GM12872 (cell line): ENCODE results near the gene DISP2.

ENCODE experiments used
- CTCF ChIP-seq: IDR thresholded peaks from 3 replicates; pipeline ENCODE4 v1.5.1; 2011; ENCODE audit warnings: low read depth, mild to moderate bottlenecking, low read length, moderate library complexity; ENCODE audit not compliant: insufficient read depth

The DISP2 gene

GRCh38 chr15:40379853-40380252 lies 21.8 kb downstream of the DISP2 start:
- TF ChIP-seq CTCF: no peak

- no peak for TF ChIP-seq CTCF
Measured at GRCh38 chr15:40380636-40381035, 22.6 kb downstream of the DISP2 start.

- TF ChIP-seq CTCF: no peak
Measured at GRCh38 chr15:40381818-40382529, 24.0 kb downstream of the DISP2 start.

- no peak for TF ChIP-seq CTCF
Measured at GRCh38 chr15:40382580-40383456, 24.8 kb downstream of the DISP2 start, which contains the start of gene KNSTRN. TSS of gene KNSTRN (plus strand) at chr15:40382721. CDS start at chr15:40382836, 115 bp downstream.

- TF ChIP-seq CTCF: no peak
Measured at GRCh38 chr15:40386480-40386879, 28.5 kb downstream of the DISP2 start.

GRCh38 chr15:40388941-40389823 lies 31.2 kb downstream of the DISP2 start:
- no peak for TF ChIP-seq CTCF
